HT1080 (cell line): ENCODE data around the gene MRPL14. TPM values are rescaled to one million over a fixed set of nuclear protein-coding genes. Genes with fewer than 3 reads are reported as not detected.

Experiments
- DNase-seq: peaks from one replicate; pipeline ENCODE4 v3.0.0-alpha.2; 2015; ENCODE audit warnings: low read depth
- total RNA-seq: library from RNA; depleted of rRNA; stranded (reverse); fragments of >200 nt; shearing (Covaris generic); gene quantifications from 2 replicates; pipeline ENCODE4 v1.2.3, GENCODE V29; 2014; rRNA removed

The MRPL14 gene
- total RNA-seq, 1 experiment from 2014 or later = 98.1 TPM

GRCh38 chr6:44067173-44068139 is 59.8 kb downstream of the MRPL14 start:
- DNase-seq = no peak

GRCh38 chr6:44066394-44067172 is 60.7 kb downstream of the MRPL14 start:
- DNase-seq = no peak

GRCh38 chr6:44065443-44066140 is 61.7 kb downstream of the MRPL14 start:
- DNase-seq = no peak

GRCh38 chr6:44064948-44065272 is 62.3 kb downstream of the MRPL14 start:
- DNase-seq = no peak

GRCh38 chr6:44064089-44064947 is 62.9 kb downstream of the MRPL14 start:
- peak; percentile 97 for DNase-seq

- no peak for DNase-seq
These were observed 63.6 kb downstream of the MRPL14 start for GRCh38 chr6:44063561-44064059.

Other genes with a start within 250 kb of the MRPL14 start
- 14.1 and 19.1 TPM in 2 replicates for gene TMEM63B, start 102 bp upstream of the MRPL14 start, total RNA-seq
- gene CAPN11, start 31.4 kb upstream of the MRPL14 start, total RNA-seq = not detected in 2 replicates
- not detected in 2 replicates for gene MYMX, start 89.5 kb upstream of the MRPL14 start, total RNA-seq
- 55.2 and 78.8 TPM in 2 replicates for gene SLC29A1, start 96.1 kb upstream of the MRPL14 start, total RNA-seq
- 1,711 and 1,925 TPM in 2 replicates for gene HSP90AB1, start 119.6 kb upstream of the MRPL14 start, total RNA-seq
- gene SLC35B2, start 130.1 kb upstream of the MRPL14 start, total RNA-seq = 123 and 127 TPM in 2 replicates
- 11.4 and 12.5 TPM in 2 replicates for gene NFKBIE, start 138.1 kb upstream of the MRPL14 start, total RNA-seq
- gene TMEM151B, start 143.0 kb upstream of the MRPL14 start, total RNA-seq = not detected in 2 replicates
- gene AARS2, start 185.9 kb upstream of the MRPL14 start, total RNA-seq = 17.4 and 20.2 TPM in 2 replicates
- gene SPATS1, start 215.2 kb upstream of the MRPL14 start, total RNA-seq = not detected in 2 replicates